ENCODE data around the gene CDK5.

DNA sequence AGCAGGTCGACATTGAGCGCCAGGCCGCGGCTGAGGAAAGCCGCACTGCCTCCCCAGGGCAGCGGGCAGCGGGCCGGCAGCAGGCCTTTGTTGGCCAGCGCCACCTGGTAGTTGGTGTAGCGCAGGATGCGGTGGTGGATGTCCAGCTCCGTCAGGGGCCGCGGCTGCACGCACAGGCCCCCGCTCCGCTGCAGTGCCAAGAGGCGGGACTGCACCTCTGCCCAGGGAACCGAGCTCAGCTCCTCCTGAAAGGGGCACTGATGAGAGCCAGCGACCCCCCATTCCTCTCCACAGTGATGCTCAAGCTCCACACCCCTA lies 38.6 kb downstream of the CDK5 start:
- TF ChIP-seq POLR2A (IDR thresholded peaks at IDR 0.05) = no peak
- TF ChIP-seq, protein P1, sequence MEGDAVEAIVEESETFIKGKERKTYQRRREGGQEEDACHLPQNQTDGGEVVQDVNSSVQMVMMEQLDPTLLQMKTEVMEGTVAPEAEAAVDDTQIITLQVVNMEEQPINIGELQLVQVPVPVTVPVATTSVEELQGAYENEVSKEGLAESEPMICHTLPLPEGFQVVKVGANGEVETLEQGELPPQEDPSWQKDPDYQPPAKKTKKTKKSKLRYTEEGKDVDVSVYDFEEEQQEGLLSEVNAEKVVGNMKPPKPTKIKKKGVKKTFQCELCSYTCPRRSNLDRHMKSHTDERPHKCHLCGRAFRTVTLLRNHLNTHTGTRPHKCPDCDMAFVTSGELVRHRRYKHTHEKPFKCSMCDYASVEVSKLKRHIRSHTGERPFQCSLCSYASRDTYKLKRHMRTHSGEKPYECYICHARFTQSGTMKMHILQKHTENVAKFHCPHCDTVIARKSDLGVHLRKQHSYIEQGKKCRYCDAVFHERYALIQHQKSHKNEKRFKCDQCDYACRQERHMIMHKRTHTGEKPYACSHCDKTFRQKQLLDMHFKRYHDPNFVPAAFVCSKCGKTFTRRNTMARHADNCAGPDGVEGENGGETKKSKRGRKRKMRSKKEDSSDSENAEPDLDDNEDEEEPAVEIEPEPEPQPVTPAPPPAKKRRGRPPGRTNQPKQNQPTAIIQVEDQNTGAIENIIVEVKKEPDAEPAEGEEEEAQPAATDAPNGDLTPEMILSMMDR (IDR thresholded peaks at IDR 0.05) = no peak
- TF ChIP-seq EP300 (IDR thresholded peaks at IDR 0.05) = no peak

Data from ovary (tissue), 3 donors.